Karpas-422 (cell line): ENCODE data around the gene MAP3K7. TPM values are rescaled to one million over a fixed set of nuclear protein-coding genes. Genes with fewer than 3 reads are reported as not detected.
"Not testable (repeated sequence)": the region's sequence is repeated elsewhere in the genome, so short reads cannot be mapped to it uniquely, and the experiment has no call there.

Source experiments
- DNase-seq: peaks from one replicate; pipeline ENCODE4 v3.0.0-alpha.2; 2015
- H2AFZ ChIP-seq: fragments of 200-600 bp; sonication (generic); 2 replicates; pipeline ENCODE4 v1.6.1; 2014; ENCODE audit warnings: antibody characterized with exemption, low read length, mixed read lengths
- H3K27ac ChIP-seq: fragments of 200-600 bp; sonication (generic); 2 replicates; pipeline ENCODE4 v1.5.1; 2014; ENCODE audit warnings: mild to moderate bottlenecking, low read length, moderate library complexity
- H3K27me3 ChIP-seq: fragments of 200-600 bp; sonication (generic); 2 replicates; pipeline ENCODE4 v1.6.1; 2014; ENCODE audit warnings: low read length, mixed read lengths
- H3K36me3 ChIP-seq: fragments of 200-600 bp; sonication (generic); 2 replicates; pipeline ENCODE4 v1.6.1; 2014; ENCODE audit warnings: low read length, mixed read lengths; ENCODE audit not compliant: insufficient read depth
- H3K4me1 ChIP-seq: fragments of 200-600 bp; sonication (generic); 2 replicates; pipeline ENCODE4 v1.6.1; 2014; ENCODE audit warnings: mild to moderate bottlenecking, low read length, mixed read lengths
- H3K4me2 ChIP-seq: fragments of 200-600 bp; sonication (generic); 2 replicates; pipeline ENCODE4 v1.6.1; 2014; ENCODE audit warnings: low read length, low read depth, mild to moderate bottlenecking; ENCODE audit not compliant: poor library complexity, severe bottlenecking
- H3K4me3 ChIP-seq: fragments of 200-600 bp; sonication (generic); 2 replicates; pipeline ENCODE4 v1.5.1; 2014; ENCODE audit warnings: mild to moderate bottlenecking, antibody characterized with exemption, low read length, mixed read lengths
- H3K79me2 ChIP-seq: fragments of 200-600 bp; sonication (generic); 2 replicates; pipeline ENCODE4 v1.6.1; 2014; ENCODE audit warnings: mild to moderate bottlenecking, low read length, mixed read lengths
- H3K9ac ChIP-seq: fragments of 200-600 bp; sonication (generic); 2 replicates; pipeline ENCODE4 v1.6.0; 2014; ENCODE audit warnings: low read length
- H3K9me2 ChIP-seq: fragments of 200-600 bp; sonication (generic), shearing (Covaris generic); replicated peaks from 2 replicates; pipeline ENCODE4 v1.6.0; 2014; ENCODE audit warnings: mild to moderate bottlenecking, low read length, moderate library complexity; ENCODE audit not compliant: insufficient read depth
- H3K9me3 ChIP-seq: fragments of 300-700, 200-600 bp; sonication (generic); 2 replicates; pipeline ENCODE4 v1.6.1; 2014; ENCODE audit warnings: low read length, mixed read lengths
- H4K20me1 ChIP-seq: fragments of 200-600 bp; sonication (generic); 2 replicates; pipeline ENCODE4 v1.6.1; 2014; ENCODE audit warnings: mild to moderate bottlenecking, antibody characterized with exemption, low read length, low read depth; ENCODE audit not compliant: insufficient read depth
- total RNA-seq: library from RNA; depleted of rRNA; stranded (reverse); fragments of >200 nt; shearing (Covaris generic); gene quantifications from 2 replicates; pipeline ENCODE4 v1.2.3, GENCODE V29; 2014; ENCODE audit warnings: low replicate concordance

Gene MAP3K7
- total RNA-seq, 1 experiment from 2014 or later: 91.9 TPM

GRCh38 chr6:90572856-90573255 is 14.0 kb downstream of the MAP3K7 start:
- Histone ChIP-seq H3K36me3 (peaks cover 36% of the 10 kb centered on the region), H3K4me3 (no peak overlapping the region), H3K27ac (no peak overlapping the region), H3K4me2 (no peak overlapping the region), H3K9me3 (no peaks in the 10 kb centered on the region), H2AFZ (no peak overlapping the region), H3K4me1 (peaks cover 7% of the 10 kb centered on the region), H3K9me2 (no peaks in the 10 kb centered on the region), H3K27me3 (no peaks in the 10 kb centered on the region), H3K79me2 (peaks cover 95% of the 10 kb centered on the region), H3K9ac (no peak overlapping the region), H4K20me1 (no peaks in the 10 kb centered on the region)
- no peak for DNase-seq

DNA sequence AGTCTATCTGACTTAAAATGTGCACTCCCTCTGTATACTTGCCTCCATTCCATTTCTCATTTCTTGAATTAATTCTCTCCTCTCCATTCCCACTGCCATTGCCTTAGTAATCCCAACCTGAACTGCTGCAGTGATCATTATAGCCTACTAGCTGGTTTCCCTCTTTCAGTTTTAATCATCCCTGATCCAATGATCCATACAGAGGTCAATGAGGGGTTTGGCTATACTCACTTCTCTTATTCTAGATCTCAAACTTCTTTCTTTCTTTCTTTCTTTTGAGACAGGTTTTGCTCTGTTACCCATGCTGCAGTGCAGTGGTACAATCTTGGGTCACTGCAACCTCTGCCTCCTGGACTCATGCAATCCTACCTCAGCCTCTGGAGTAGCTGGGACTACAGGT is 17.6 kb downstream of the MAP3K7 start:
- Histone ChIP-seq H2AFZ (no peak overlapping the region), H3K79me2 (peaks cover 73% of the 10 kb centered on the region), H3K27ac (no peak overlapping the region), H3K4me1 (no peaks in the 10 kb centered on the region), H3K9me3 (no peaks in the 10 kb centered on the region), H3K9ac (no peak overlapping the region), H3K36me3 (peaks cover 36% of the 10 kb centered on the region), H3K4me2 (no peak overlapping the region), H4K20me1 (no peaks in the 10 kb centered on the region), H3K27me3 (no peaks in the 10 kb centered on the region), H3K9me2 (no peaks in the 10 kb centered on the region), H3K4me3 (no peak overlapping the region)
- no peak for DNase-seq

- H3K9me3 ChIP-seq, H3K27me3 ChIP-seq, H3K4me2 ChIP-seq, DNase-seq, H4K20me1 ChIP-seq, H3K4me1 ChIP-seq, H3K9me2 ChIP-seq, H3K27ac ChIP-seq, H3K4me3 ChIP-seq, H2AFZ ChIP-seq, H3K9ac ChIP-seq: not testable (repeated sequence)
- peaks cover 33% of the 10 kb centered on the region for H3K36me3 ChIP-seq
- peaks cover 60% of the 10 kb centered on the region for H3K79me2 ChIP-seq
Measured at GRCh38 chr6:90567682-90568081, 19.2 kb downstream of the MAP3K7 start.

GRCh38 chr6:90562341-90562740 is 24.5 kb downstream of the MAP3K7 start:
- DNase-seq, H3K9ac ChIP-seq, H3K27ac ChIP-seq: not testable (repeated sequence)

DNA sequence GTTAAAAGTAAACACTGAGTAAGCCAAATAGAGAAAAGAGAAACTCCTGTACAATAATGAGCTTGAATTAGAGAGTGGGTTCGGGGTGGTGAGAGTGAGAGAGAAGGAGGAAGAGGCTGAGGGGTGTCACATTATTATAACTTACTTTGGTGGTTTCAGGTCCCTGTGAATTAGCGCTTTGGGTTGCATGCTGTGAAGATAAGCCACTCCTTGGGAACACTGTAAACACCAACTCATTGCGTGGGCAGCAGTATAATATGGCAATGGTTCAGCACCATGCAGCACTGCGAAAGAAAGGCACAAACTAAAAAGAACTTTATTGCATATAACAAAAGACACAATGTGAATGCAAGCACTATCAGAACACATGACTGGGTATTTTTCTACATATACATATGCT is 26.9 kb downstream of the MAP3K7 start:
- H3K27me3 ChIP-seq: no peaks in the 10 kb centered on the region
- no peaks in the 10 kb centered on the region for H3K9me2 ChIP-seq
- H3K4me2 ChIP-seq: no peak overlapping the region
- H3K9ac ChIP-seq: no peak overlapping the region
- no peak for DNase-seq
- H2AFZ ChIP-seq: no peak overlapping the region
- H3K9me3 ChIP-seq: no peaks in the 10 kb centered on the region
- H3K27ac ChIP-seq: no peak overlapping the region
- H3K36me3 ChIP-seq: peaks cover 39% of the 10 kb centered on the region
- no peaks in the 10 kb centered on the region for H3K4me1 ChIP-seq
- no peaks in the 10 kb centered on the region for H4K20me1 ChIP-seq
- peaks cover 48% of the 10 kb centered on the region for H3K79me2 ChIP-seq
- no peak overlapping the region for H3K4me3 ChIP-seq

More at GRCh38 chr6:90562341-90562740, 24.5 kb downstream of the MAP3K7 start:
- H4K20me1 ChIP-seq, H3K4me1 ChIP-seq, H3K4me2 ChIP-seq, H3K9me2 ChIP-seq, H3K9me3 ChIP-seq, H3K27me3 ChIP-seq, H2AFZ ChIP-seq, H3K4me3 ChIP-seq: not testable (repeated sequence)
- peaks cover 50% of the 10 kb centered on the region for H3K79me2 ChIP-seq
- peaks cover 23% of the 10 kb centered on the region for H3K36me3 ChIP-seq

- H2AFZ ChIP-seq: no peak overlapping the region
- H3K27me3 ChIP-seq: no peaks in the 10 kb centered on the region
- H3K9ac ChIP-seq: no peak overlapping the region
- H3K4me1 ChIP-seq: no peaks in the 10 kb centered on the region
- DNase-seq: no peak
- peaks cover 49% of the 10 kb centered on the region for H3K36me3 ChIP-seq
- H3K4me3 ChIP-seq: no peak overlapping the region
- no peaks in the 10 kb centered on the region for H3K9me2 ChIP-seq
- H3K27ac ChIP-seq: no peak overlapping the region
- no peaks in the 10 kb centered on the region for H4K20me1 ChIP-seq
- no peak overlapping the region for H3K4me2 ChIP-seq
- H3K9me3 ChIP-seq: no peaks in the 10 kb centered on the region
- peaks cover 50% of the 10 kb centered on the region for H3K79me2 ChIP-seq
Measured at GRCh38 chr6:90557006-90557405, 29.9 kb downstream of the MAP3K7 start.

DNA sequence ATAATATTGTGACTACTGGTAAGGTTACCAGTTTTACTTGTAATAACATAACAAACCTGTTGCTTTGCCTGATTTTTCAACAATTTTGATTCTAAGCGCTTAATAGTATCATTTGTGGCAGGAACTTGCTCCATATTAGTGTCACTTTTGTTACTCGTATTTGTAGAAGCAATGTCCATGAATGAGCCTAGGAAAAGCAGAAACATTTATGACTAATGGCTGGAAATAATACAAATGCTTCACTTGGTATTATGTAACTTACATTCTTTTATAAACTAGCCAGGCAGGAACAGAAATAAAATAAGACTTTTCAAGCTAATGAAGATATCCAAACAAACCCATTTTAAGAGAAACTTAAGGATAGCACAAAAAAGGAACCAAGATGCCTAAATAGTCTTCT is 38.9 kb downstream of the MAP3K7 start:
- Histone ChIP-seq H3K4me2 (no peak overlapping the region), H3K4me1 (no peaks in the 10 kb centered on the region), H3K36me3 (peaks cover 70% of the 10 kb centered on the region), H3K9me3 (no peaks in the 10 kb centered on the region), H2AFZ (no peak overlapping the region), H3K9me2 (no peaks in the 10 kb centered on the region), H4K20me1 (no peaks in the 10 kb centered on the region), H3K79me2 (0 out of 2 replicates have a peak, but pooled peaks cover 3% of the 10 kb centered on the region), H3K4me3 (no peak overlapping the region), H3K27ac (no peak overlapping the region), H3K27me3 (no peaks in the 10 kb centered on the region), H3K9ac (no peak overlapping the region)
- no peak for DNase-seq

GRCh38 chr6:90547079-90547478 is 39.8 kb downstream of the MAP3K7 start:
- no peak overlapping the region for H3K9ac ChIP-seq
- peaks cover 70% of the 10 kb centered on the region for H3K36me3 ChIP-seq
- H3K9me3 ChIP-seq: no peaks in the 10 kb centered on the region
- H3K27ac ChIP-seq: no peak overlapping the region
- no peaks in the 10 kb centered on the region for H4K20me1 ChIP-seq
- H3K4me1 ChIP-seq: peaks cover 5% of the 10 kb centered on the region; the same call in 1 of the 2 replicates
- no peak overlapping the region for H2AFZ ChIP-seq
- no peak overlapping the region for H3K4me2 ChIP-seq
- H3K4me3 ChIP-seq: no peak overlapping the region
- H3K27me3 ChIP-seq: no peaks in the 10 kb centered on the region
- no peak for DNase-seq
- 0 out of 2 replicates have a peak, but pooled peaks cover 3% of the 10 kb centered on the region for H3K79me2 ChIP-seq
- no peaks in the 10 kb centered on the region for H3K9me2 ChIP-seq

- Histone ChIP-seq H3K27ac (no peak overlapping the region), H3K4me2 (no peak overlapping the region), H3K36me3 (peaks cover 54% of the 10 kb centered on the region), H3K9ac (no peak overlapping the region), H3K9me3 (no peaks in the 10 kb centered on the region), H3K79me2 (0 out of 2 replicates have a peak, but pooled peaks cover 2% of the 10 kb centered on the region), H3K27me3 (no peaks in the 10 kb centered on the region), H3K4me3 (no peak overlapping the region), H3K4me1 (peaks cover 21% of the 10 kb centered on the region), H2AFZ (no peak overlapping the region), H4K20me1 (no peaks in the 10 kb centered on the region), H3K9me2 (no peaks in the 10 kb centered on the region)
- DNase-seq: no peak
Measured at GRCh38 chr6:90545448-90545847, 41.4 kb downstream of the MAP3K7 start.
